K562 (cell line): Measurements from ENCODE around the gene AHCYL2. TPM values are rescaled to one million over a fixed set of nuclear protein-coding genes. Genes with fewer than 3 reads are reported as not detected.

Source experiments
- DDX20 ChIP-seq: fragments of 450-650 bp; IDR thresholded peaks from 2 replicates; pipeline ENCODE4 v1.6.1; 2016; ENCODE audit warnings: missing genetic modification characterization, low read depth, mild to moderate bottlenecking, missing compliant biosample characterization, moderate library complexity
- ERF ChIP-seq: fragments of 450-650 bp; formaldehyde crosslinking; IDR thresholded peaks from 2 replicates; pipeline ENCODE4 v1.4.0; 2020; ENCODE audit warnings: mild to moderate bottlenecking, mixed read lengths
- GTF2A2 ChIP-seq: IDR thresholded peaks from 2 replicates; pipeline ENCODE4 v1.6.1; 2016; ENCODE audit warnings: mild to moderate bottlenecking, missing genetic modification characterization, missing compliant biosample characterization
- HCFC1 ChIP-seq: IDR thresholded peaks from 2 replicates; pipeline ENCODE4 v1.6.1; 2012; ENCODE audit warnings: low read depth, low read length, improper control_type of control experiment
- HDAC3 ChIP-seq: fragments of 450-650 bp; IDR thresholded peaks from 2 replicates; pipeline ENCODE4 v1.6.1; 2018; ENCODE audit warnings: borderline replicate concordance, mild to moderate bottlenecking, moderate library complexity; ENCODE audit not compliant: partially characterized antibody
- HMG20A ChIP-seq: fragments of 450-650 bp; formaldehyde crosslinking; conservative IDR thresholded peaks from 2 replicates; pipeline ENCODE4 v1.4.0; 2020; ENCODE audit warnings: mild to moderate bottlenecking, mixed read lengths
- ILF3 ChIP-seq: fragments of 450-650 bp; IDR thresholded peaks from 2 replicates; pipeline ENCODE4 v1.6.1; 2018; ENCODE audit warnings: antibody characterized with exemption, mild to moderate bottlenecking, moderate library complexity, borderline replicate concordance
- MCM2 ChIP-seq: fragments of 450-650 bp; IDR thresholded peaks from 2 replicates; pipeline ENCODE4 v1.6.1; 2017; ENCODE audit warnings: low read depth, mild to moderate bottlenecking
- RBBP5 ChIP-seq: fragments of 200-600 bp; sonication (generic); IDR thresholded peaks from 2 replicates; pipeline ENCODE4 v1.6.1; 2012; ENCODE audit warnings: borderline replicate concordance, mild to moderate bottlenecking, low read length, control low read depth, inconsistent platforms; ENCODE audit not compliant: insufficient read depth, poor library complexity, severe bottlenecking
- SETDB1 ChIP-seq: IDR thresholded peaks from one replicate; pipeline ENCODE4 v1.6.1; 2012; ENCODE audit warnings: low read length, control low read depth, inconsistent platforms
- SIRT6 ChIP-seq: IDR thresholded peaks from one replicate; pipeline ENCODE4 v1.6.1; 2012; ENCODE audit warnings: low read depth, mild to moderate bottlenecking, control low read depth, inconsistent platforms, low read length, moderate library complexity
- SMARCA5 ChIP-seq: fragments of 450-650 bp; IDR thresholded peaks from 2 replicates; pipeline ENCODE4 v1.6.1; 2016
- SMARCB1 ChIP-seq: IDR thresholded peaks from 2 replicates; pipeline ENCODE4 v1.6.1; 2011; ENCODE audit warnings: improper control_type of control experiment, low read depth; ENCODE audit not compliant: insufficient read length
- TAF15 ChIP-seq: fragments of 200-400 bp; formaldehyde crosslinking; IDR thresholded peaks from 2 replicates; pipeline ENCODE4 v1.6.1; 2017; ENCODE audit warnings: mild to moderate bottlenecking, low read depth, low read length, moderate library complexity
- XRCC5 ChIP-seq: fragments of 200-400 bp; formaldehyde crosslinking; IDR thresholded peaks from 2 replicates; pipeline ENCODE4 v1.6.1; 2017; ENCODE audit warnings: low read depth, mild to moderate bottlenecking, low read length
- ZEB2 ChIP-seq: fragments of 450-650 bp; IDR thresholded peaks from 2 replicates; pipeline ENCODE4 v1.6.1; 2016
- ZFP36 ChIP-seq: fragments of 150-350 bp; IDR thresholded peaks from 2 replicates; pipeline ENCODE4 v1.6.1; 2018; ENCODE audit warnings: low read length, low read depth; ENCODE audit not compliant: partially characterized antibody
- ZNF707 ChIP-seq: fragments of 250-450 bp; sonication (Bioruptor Pico); conservative IDR thresholded peaks from 2 replicates; pipeline ENCODE4 v1.8.0; 2022; ENCODE audit warnings: inconsistent platforms, mild to moderate bottlenecking, moderate library complexity
- polyA plus RNA-seq, 8 experiments: library from polyadenylated mRNA; depleted of rRNA in 4 of 8; stranded (reverse) in 5 of 8; unstranded in 3 of 8; fragments of >200 nt; fragmentation: Nextera tagmentation in 2 of 8; fragmentation: Illumina TruSeq in 1 of 8; extraction: Ambion mirVana in 2 of 8; extraction: Trizol in 1 of 8; gene quantifications; 2 replicates each; pipeline versions ENCODE4 v1.2.1 to v1.2.3, GENCODE V29; 2011 to 2014; ENCODE audit warnings: inconsistent platforms in 1 of 8, missing spikeins in 1 of 8
- total RNA-seq, 7 experiments: library from RNA; depleted of rRNA in 6 of 7; stranded (reverse); fragments of >200 nt in 6 of 7; fragmentation: Illumina TruSeq in 2 of 7; extraction: Trizol in 2 of 7; gene quantifications; 2 replicates each; pipeline versions ENCODE4 v1.2.1 to v1.2.3, GENCODE V29; 2011 to 2021; ENCODE audit warnings: low replicate concordance in 1 of 7
- TF ChIP-seq, protein P1 (sequence below): fragments of 450-650 bp; IDR thresholded peaks from 2 replicates; pipeline ENCODE4 v1.6.1; 2017; ENCODE audit warnings: antibody characterized with exemption
- TF ChIP-seq, protein P2 (sequence below): fragments of 250-450 bp; sonication (Bioruptor Pico); IDR thresholded peaks from 2 replicates; pipeline ENCODE4 v1.4.0; 2020; ENCODE audit warnings: mild to moderate bottlenecking
- TF ChIP-seq, protein P3 (sequence below): sonication (generic); formaldehyde crosslinking; IDR thresholded peaks from 2 replicates; pipeline ENCODE4 v1.8.1; 2023; ENCODE audit warnings: mild to moderate bottlenecking, missing genetic modification reagents
- TF ChIP-seq, protein P4 (sequence below): sonication (generic); formaldehyde crosslinking; IDR thresholded peaks from 2 replicates; pipeline ENCODE4 v1.9.0; 2022; ENCODE audit warnings: mild to moderate bottlenecking, missing genetic modification reagents
- TF ChIP-seq, protein P5 (sequence below): fragments of 450-650 bp; IDR thresholded peaks from 2 replicates; pipeline ENCODE4 v1.6.1; 2016; ENCODE audit warnings: low read depth, mild to moderate bottlenecking, moderate library complexity

The AHCYL2 gene
- total and polyA plus RNA-seq, 9 of the 15 experiments (the other 6 are each of a cell fraction or from before 2014, with no cell fraction given), result 0.93 to 10.5 (median 5.2) TPM

DNA sequence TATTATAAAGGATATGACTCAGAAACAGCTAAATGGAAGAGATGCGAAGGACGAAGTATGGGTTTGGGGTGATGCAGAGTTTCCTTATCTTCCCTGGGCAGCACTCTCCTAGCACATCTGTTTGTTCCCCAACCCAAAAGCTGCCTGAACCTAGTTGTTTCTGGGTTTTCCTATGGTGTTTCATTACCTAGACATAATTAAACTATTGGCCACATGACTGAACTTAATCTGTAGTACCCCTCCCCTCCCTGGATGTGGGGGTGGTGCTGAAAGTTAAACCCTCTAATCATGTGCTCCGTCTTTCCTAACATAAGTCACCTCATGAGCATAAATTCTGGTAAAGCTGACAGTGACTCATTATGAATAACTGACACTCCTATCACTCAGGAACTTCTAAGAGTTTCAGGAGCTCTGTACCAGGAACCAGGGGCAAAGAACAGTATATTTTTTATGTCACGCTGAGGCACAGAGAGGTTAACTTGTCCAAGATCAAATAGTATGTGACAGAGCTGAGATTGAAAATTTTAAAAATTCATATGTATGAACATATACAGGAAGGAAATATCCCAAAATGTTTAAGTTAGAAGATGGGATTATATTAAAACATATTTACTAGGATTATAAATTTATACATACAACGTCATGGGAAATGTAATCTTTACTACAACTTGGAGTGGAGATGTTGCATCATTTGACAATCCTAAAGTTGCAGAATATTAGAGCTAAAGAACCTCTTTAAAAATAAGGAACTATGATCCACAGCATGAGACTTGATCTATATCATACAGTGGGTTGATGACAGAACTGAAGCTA, 214.2 kb downstream of the AHCYL2 start (continued):
- TF ChIP-seq, protein P1, sequence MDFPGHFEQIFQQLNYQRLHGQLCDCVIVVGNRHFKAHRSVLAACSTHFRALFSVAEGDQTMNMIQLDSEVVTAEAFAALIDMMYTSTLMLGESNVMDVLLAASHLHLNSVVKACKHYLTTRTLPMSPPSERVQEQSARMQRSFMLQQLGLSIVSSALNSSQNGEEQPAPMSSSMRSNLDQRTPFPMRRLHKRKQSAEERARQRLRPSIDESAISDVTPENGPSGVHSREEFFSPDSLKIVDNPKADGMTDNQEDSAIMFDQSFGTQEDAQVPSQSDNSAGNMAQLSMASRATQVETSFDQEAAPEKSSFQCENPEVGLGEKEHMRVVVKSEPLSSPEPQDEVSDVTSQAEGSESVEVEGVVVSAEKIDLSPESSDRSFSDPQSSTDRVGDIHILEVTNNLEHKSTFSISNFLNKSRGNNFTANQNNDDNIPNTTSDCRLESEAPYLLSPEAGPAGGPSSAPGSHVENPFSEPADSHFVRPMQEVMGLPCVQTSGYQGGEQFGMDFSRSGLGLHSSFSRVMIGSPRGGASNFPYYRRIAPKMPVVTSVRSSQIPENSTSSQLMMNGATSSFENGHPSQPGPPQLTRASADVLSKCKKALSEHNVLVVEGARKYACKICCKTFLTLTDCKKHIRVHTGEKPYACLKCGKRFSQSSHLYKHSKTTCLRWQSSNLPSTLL, result no peak
- TF ChIP-seq ZEB2, result peak; percentile 78; the same call in 1 of the 2 replicates
- TF ChIP-seq, protein P2, sequence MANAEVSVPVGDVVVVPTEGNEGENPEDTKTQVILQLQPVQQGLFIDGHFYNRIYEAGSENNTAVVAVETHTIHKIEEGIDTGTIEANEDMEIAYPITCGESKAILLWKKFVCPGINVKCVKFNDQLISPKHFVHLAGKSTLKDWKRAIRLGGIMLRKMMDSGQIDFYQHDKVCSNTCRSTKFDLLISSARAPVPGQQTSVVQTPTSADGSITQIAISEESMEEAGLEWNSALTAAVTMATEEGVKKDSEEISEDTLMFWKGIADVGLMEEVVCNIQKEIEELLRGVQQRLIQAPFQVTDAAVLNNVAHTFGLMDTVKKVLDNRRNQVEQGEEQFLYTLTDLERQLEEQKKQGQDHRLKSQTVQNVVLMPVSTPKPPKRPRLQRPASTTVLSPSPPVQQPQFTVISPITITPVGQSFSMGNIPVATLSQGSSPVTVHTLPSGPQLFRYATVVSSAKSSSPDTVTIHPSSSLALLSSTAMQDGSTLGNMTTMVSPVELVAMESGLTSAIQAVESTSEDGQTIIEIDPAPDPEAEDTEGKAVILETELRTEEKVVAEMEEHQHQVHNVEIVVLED, result peak; percentile 27; the same call in 1 of the 2 replicates
- TF ChIP-seq RBBP5, result peak; percentile 38
- TF ChIP-seq MCM2, result no peak
- no peak for TF ChIP-seq XRCC5
- no peak for TF ChIP-seq ILF3
- TF ChIP-seq TAF15, result no peak
- TF ChIP-seq SMARCA5, result no peak
- TF ChIP-seq GTF2A2 (tag), result no peak
- TF ChIP-seq DDX20 (tag), result no peak
- TF ChIP-seq, protein P3, sequence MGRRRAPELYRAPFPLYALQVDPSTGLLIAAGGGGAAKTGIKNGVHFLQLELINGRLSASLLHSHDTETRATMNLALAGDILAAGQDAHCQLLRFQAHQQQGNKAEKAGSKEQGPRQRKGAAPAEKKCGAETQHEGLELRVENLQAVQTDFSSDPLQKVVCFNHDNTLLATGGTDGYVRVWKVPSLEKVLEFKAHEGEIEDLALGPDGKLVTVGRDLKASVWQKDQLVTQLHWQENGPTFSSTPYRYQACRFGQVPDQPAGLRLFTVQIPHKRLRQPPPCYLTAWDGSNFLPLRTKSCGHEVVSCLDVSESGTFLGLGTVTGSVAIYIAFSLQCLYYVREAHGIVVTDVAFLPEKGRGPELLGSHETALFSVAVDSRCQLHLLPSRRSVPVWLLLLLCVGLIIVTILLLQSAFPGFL, result no peak
- 0 out of 2 replicates have a peak, but pooled peaks have one; percentile 9 for TF ChIP-seq HMG20A (CRISPR knock-in tag)
- TF ChIP-seq ERF (CRISPR knock-in tag), result 0 out of 2 replicates have a peak, but pooled peaks have one; percentile 15
- TF ChIP-seq ZFP36, result peak; percentile 6
- TF ChIP-seq HDAC3, result peak; percentile 71
- TF ChIP-seq, protein P4, sequence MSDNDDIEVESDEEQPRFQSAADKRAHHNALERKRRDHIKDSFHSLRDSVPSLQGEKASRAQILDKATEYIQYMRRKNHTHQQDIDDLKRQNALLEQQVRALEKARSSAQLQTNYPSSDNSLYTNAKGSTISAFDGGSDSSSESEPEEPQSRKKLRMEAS (CRISPR knock-in tag), result 0 out of 2 replicates have a peak, but pooled peaks have one; percentile 44
- no peak for TF ChIP-seq SMARCB1
- no peak for TF ChIP-seq ZNF707 (CRISPR knock-in tag)
- no peak for TF ChIP-seq SIRT6
- TF ChIP-seq, protein P5, sequence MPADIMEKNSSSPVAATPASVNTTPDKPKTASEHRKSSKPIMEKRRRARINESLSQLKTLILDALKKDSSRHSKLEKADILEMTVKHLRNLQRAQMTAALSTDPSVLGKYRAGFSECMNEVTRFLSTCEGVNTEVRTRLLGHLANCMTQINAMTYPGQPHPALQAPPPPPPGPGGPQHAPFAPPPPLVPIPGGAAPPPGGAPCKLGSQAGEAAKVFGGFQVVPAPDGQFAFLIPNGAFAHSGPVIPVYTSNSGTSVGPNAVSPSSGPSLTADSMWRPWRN, result peak; percentile 75
- TF ChIP-seq HCFC1, result no peak; the same call in 1 of the 2 replicates
- TF ChIP-seq SETDB1, result peak; percentile 39
